HL-60 (cell line): ENCODE results near the gene SLC31A2.
A peak's percentile ranks its signal among the peaks of the same experiment; 100 is the strongest.

ENCODE experiments used
- DNase-seq, 2 experiments: peaks; one replicate each; pipeline ENCODE4 v3.0.0-alpha.2; 2010 to 2020; ENCODE audit warnings: low read depth in 1 of 2, low spot score in 1 of 2
- H3K27ac ChIP-seq: fragments of 250-450 bp; sonication (Bioruptor Pico); replicated peaks from 2 replicates; pipeline ENCODE4 v1.5.1; 2020; ENCODE audit warnings: mild to moderate bottlenecking, moderate library complexity
- H3K27me3 ChIP-seq: fragments of 250-450 bp; sonication (Bioruptor Pico); 2 replicates; pipeline ENCODE4 v1.5.1; 2021; ENCODE audit warnings: mild to moderate bottlenecking, moderate library complexity; ENCODE audit not compliant: insufficient read depth, poor library complexity, severe bottlenecking
- H3K4me3 ChIP-seq: replicated peaks from 2 replicates; pipeline ENCODE4 v1.5.1; 2011; ENCODE audit warnings: mild to moderate bottlenecking, control low read depth, low read length; ENCODE audit not compliant: insufficient read depth
- CTCF ChIP-seq: IDR thresholded peaks from one replicate; pipeline ENCODE4 v1.5.1; 2011; ENCODE audit warnings: low read length, control low read depth, inconsistent platforms; ENCODE audit not compliant: insufficient read depth
- GABPA ChIP-seq: IDR thresholded peaks from 2 replicates; pipeline ENCODE4 v1.6.1; 2012; ENCODE audit warnings: low read depth
- POLR2AphosphoS5 ChIP-seq: IDR thresholded peaks from 2 replicates; pipeline ENCODE4 v1.6.1; 2012; ENCODE audit warnings: low read depth
- REST ChIP-seq: IDR thresholded peaks from 2 replicates; pipeline ENCODE4 v1.6.1; 2012; ENCODE audit warnings: low read depth; ENCODE audit not compliant: insufficient replicate concordance
- SPI1 ChIP-seq: IDR thresholded peaks from 2 replicates; pipeline ENCODE4 v1.6.1; 2012; ENCODE audit warnings: low read depth, mild to moderate bottlenecking, borderline replicate concordance

The SLC31A2 gene

GRCh38 chr9:113168809-113169208 is 18.0 kb downstream of the SLC31A2 start:
- Histone ChIP-seq H3K27me3 (no peaks in the 10 kb centered on the region), H3K27ac (no peak overlapping the region), H3K4me3 (no peak overlapping the region)
- TF ChIP-seq POLR2AphosphoS5, result no peak
- no peak for TF ChIP-seq CTCF
- no peak for TF ChIP-seq SPI1
- TF ChIP-seq GABPA, result no peak
- TF ChIP-seq REST, result no peak
- DNase-seq, result no peak

- TF ChIP-seq SPI1, result no peak
- no peak for TF ChIP-seq CTCF
- no peak for TF ChIP-seq REST
- no peak for TF ChIP-seq GABPA
- no peak for TF ChIP-seq POLR2AphosphoS5
- Histone ChIP-seq H3K4me3 (no peak overlapping the region), H3K27me3 (no peaks in the 10 kb centered on the region), H3K27ac (no peak overlapping the region)
- DNase-seq, result no peak
Measured at GRCh38 chr9:113173341-113173740, 22.5 kb downstream of the SLC31A2 start.

- no peak overlapping the region for H3K27ac ChIP-seq
- DNase-seq, result peak in 1 of 2 experiments; percentile 15
- no peak overlapping the region for H3K4me3 ChIP-seq
Measured at GRCh38 chr9:113176803-113177202, 26.0 kb downstream of the SLC31A2 start.

More at GRCh38 chr9:113176803-113177202, 26.0 kb downstream of the SLC31A2 start:
- TF ChIP-seq POLR2AphosphoS5, result no peak
- TF ChIP-seq GABPA, result no peak
- TF ChIP-seq REST, result no peak
- TF ChIP-seq SPI1, result no peak
- TF ChIP-seq CTCF, result no peak
- H3K27me3 ChIP-seq, result no peaks in the 10 kb centered on the region
